D721Med (cell line): ENCODE measurements around the gene SEZ6L.

Experiments used
- DNase-seq: peaks from one replicate; pipeline ENCODE4 v3.0.0; 2011; ENCODE audit warnings: low spot score; ENCODE audit not compliant: insufficient read length
- FAIRE-seq: peaks from 2 replicates; lab custom pipeline; 2011; peaks lifted over from hg19 to GRCh38; lab: Jason Lieb, UNC
- TF ChIP-seq, protein P1 (sequence below): IDR thresholded peaks from 2 replicates; pipeline ENCODE4 v1.5.1; 2012; ENCODE audit warnings: mild to moderate bottlenecking, control low read depth; ENCODE audit not compliant: insufficient read depth; ENCODE audit errors: missing control alignments

The SEZ6L gene

DNA sequence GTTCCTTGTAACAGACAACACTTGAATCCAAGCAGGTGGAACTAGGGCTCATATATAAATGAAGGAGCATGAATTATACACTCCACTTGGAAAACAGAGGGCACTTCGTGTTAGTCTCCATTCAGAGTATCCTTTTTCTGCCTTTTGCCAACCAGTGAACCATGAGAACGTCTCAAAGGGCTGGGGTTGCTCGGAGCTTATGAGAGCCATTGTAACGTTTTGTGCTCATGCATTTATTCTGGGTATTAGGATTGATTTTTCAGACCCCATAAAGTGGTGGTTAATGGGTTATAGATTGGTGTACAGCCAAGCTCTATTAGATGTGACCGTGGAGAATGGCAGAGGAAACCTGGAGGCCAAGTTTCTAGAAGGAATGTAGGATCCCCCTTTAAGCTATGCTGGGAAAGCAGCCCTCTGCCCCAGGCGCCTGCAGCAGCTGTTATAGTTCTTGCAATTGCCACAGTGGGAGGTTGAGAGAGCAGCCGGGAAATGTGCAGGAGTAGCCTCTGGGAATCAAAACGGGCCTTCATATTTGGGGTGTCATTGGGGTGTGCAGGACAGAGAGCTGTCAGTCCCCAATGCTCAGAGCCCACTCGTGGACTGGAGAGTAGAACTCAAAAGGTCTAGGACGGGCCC lies 205.2 kb downstream of the SEZ6L start:
- FAIRE-seq, result no peak
- TF ChIP-seq, protein P1, sequence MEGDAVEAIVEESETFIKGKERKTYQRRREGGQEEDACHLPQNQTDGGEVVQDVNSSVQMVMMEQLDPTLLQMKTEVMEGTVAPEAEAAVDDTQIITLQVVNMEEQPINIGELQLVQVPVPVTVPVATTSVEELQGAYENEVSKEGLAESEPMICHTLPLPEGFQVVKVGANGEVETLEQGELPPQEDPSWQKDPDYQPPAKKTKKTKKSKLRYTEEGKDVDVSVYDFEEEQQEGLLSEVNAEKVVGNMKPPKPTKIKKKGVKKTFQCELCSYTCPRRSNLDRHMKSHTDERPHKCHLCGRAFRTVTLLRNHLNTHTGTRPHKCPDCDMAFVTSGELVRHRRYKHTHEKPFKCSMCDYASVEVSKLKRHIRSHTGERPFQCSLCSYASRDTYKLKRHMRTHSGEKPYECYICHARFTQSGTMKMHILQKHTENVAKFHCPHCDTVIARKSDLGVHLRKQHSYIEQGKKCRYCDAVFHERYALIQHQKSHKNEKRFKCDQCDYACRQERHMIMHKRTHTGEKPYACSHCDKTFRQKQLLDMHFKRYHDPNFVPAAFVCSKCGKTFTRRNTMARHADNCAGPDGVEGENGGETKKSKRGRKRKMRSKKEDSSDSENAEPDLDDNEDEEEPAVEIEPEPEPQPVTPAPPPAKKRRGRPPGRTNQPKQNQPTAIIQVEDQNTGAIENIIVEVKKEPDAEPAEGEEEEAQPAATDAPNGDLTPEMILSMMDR, result no peak
- no peak for DNase-seq

DNA sequence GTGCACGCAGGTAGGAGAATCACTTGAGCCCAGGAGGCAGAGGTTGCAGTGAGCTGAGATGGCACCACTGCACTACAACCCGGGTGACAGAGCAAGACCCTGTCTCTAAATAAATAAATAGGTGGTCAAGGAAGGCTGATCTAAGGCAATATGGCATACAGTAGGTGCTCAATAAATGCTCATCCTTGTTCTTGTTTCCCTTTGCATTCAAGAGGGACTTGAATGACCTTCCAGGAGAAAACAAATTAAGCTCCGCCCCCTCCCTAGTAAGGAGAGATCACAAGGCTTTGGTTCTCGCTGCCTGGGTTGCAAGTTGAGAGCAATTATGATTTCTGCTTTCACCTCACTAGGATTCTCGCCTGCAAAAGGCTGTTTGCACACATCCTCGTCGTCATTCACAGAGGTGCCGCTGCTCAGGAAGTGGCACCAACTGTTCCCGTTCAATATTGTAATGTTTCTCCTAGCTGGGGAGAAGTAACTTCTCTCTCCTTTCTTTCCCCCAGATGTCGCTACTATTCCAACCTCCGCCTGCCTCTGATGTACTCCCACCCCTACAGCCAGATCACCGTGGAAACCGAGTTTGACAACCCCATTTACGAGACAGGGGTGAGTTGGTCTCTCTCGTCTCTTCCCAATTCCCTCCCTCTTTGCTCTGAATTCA lies 208.0 kb downstream of the SEZ6L start:
- TF ChIP-seq, protein P1, result no peak
- FAIRE-seq (no peak), DNase-seq (no peak)

DNA sequence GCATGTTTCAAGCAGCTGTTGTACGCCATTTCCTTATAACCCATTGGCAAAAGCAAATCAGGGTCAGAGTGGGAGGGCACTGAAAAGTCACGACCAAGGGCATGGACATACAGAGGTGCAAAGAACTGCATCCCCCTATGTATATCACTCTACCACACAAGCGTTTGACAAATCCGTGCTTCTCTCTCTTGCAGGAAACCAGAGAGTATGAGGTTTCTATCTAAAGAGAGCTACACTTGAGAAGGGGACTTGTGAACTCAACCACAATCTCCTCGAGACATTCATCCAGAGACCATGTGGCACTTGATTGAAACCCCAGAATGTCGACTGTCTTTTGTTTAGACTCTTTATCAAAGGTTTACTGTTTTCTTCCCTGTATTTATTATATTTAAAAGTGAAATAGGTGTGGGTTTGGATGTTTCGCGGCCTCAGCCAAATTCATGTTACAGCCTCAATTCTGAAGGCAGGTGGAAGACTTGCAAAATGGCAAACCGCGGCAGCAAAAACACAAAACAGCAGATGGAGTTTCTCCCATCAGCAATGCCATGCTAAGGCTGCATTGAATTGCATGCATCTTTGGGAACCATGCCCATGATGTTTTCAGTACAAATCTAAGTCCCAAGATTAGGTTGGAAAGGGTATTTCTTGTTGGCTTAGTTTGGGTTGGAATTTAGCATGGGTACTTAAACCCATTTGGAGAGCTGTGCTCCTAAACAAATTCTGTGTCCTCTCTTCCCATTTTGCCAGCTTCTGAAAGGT lies 211.0 kb downstream of the SEZ6L start:
- DNase-seq (no peak), FAIRE-seq (no peak)

DNA sequence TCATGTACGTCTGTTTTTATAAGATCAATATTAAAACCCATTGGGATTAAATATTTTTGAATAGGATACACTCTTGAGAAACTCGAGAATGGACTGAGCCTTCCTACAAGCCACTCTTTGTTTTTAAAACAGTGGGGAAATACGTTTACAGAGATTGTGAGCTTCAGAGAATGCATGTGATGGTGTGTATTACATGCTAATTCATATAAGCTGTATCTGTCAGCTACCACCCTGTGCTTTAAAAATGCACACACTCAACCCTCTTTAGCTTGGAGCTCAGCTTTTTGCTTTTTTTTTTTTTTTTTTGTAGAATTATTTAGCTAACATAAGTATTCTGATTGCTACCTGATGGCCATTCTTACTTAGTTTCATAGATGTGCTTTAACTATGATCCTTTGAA lies 213.5 kb downstream of the SEZ6L start:
- FAIRE-seq (no peak), DNase-seq (no peak)
- TF ChIP-seq, protein P1, result no peak

More for the DNA sequence above, 211.0 kb downstream of the SEZ6L start:
- TF ChIP-seq, protein P1, result no peak

DNA sequence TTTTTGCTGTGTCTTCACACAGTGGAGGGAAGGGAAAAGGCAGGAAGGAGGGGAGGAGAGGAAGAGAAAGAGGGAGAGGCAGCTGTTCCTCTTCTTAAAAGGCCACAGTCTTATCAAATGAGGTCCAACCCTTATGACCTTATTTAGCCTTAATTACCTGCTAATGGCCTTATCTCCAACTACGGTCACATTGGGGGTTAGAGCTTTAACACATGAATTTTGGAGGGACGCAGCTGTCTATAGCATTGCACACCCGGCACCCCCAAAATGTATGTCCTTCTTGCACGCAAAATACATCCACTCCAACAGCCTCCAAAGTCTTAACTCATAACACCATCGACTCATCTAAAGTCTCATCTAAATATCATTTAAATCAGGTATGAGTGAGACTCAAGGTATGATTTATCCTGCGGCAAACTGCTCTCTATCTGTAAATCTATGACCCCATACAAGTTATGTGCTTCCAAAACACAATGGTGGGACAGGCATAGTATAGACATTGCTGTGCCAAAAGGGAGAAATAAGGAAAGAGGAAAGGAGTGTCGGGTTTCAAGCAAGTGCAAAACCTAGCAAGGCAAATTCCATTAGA lies 214.8 kb downstream of the SEZ6L start:
- no peak for DNase-seq
- TF ChIP-seq, protein P1, result no peak
- no peak for FAIRE-seq

DNA sequence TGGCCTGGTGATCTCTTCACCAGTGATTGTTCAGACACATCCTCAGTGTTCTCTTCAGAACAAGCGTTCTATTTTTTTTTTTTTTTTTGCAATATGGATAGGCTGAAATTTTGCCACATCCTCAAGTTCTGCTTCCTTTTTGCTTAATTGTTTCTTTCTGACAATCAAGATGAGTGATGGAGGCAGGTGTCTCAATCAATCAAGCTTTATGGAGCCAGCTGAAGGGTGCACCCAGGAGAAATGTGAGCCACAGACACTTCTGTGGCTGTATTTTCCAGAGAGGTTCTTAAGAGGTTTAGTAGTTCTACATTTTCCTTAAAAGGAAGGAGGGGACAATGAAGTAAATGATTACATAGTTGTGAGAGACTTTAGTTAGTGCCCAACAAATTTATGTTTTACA lies 215.9 kb downstream of the SEZ6L start:
- FAIRE-seq (no peak), DNase-seq (no peak)
- TF ChIP-seq, protein P1, result no peak
